ENCODE measurements around the gene UNC5C. TPM values are rescaled to one million over a fixed set of nuclear protein-coding genes. Genes with fewer than 3 reads are reported as not detected.

UNC5C gene
- total RNA-seq, 2 experiments from 2014 or later, result not detected

DNA sequence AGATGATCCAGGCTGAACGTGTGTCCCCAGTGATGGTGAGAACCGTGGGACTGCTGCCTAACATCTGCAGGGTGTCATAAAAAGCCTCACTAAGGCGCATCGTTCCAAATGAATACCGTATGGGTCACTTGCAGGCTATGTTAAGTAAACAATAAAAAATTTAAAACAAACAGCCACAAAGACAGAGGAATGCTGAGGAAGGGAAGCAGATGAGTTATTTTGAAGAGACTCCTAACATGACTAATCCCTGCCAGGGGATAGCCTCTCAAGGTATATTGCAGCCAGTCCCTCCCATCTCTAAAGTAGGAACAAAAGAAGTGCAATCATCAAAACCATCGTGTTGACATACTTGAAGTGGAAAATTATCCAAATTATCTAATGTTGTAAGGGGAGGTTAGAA, 83.8 kb downstream of the UNC5C start:
- ChIA-PET CTCF (no interaction called here), POLR2A (no interaction called here)
- Mint-ChIP-seq H3K4me1 (ENCODE audit: low read depth) (no peaks in the 10 kb centered on the region), H3K9me3 (no peaks in the 10 kb centered on the region), H3K27ac (no peak overlapping the region), H3K27me3 (no peaks in the 10 kb centered on the region), H3K36me3 (ENCODE audit: low read depth) (no peaks in the 10 kb centered on the region), H3K4me3 (no peak overlapping the region)
- H3K4me3 ChIP-seq (ENCODE audit: low read length), result no peak overlapping the region
- DNase-seq (no peak), ATAC-seq (ENCODE audit: poor library complexity) (no peak)
- H3K27ac ChIP-seq (ENCODE audit: low read depth in 1 of 2, low read length in 2 of 2), result no peak overlapping the region
- H3K27me3 ChIP-seq (ENCODE audit: control insufficient read depth in 1 of 2, insufficient read depth in 2 of 2, low read length in 2 of 2), result no peaks in the 10 kb centered on the region
- no peaks in the 10 kb centered on the region for H3K36me3 ChIP-seq (ENCODE audit: insufficient read depth, low read length)
- H3K4me1 ChIP-seq (ENCODE audit: insufficient read depth, low read length), result no peaks in the 10 kb centered on the region
- TF ChIP-seq, protein P1, sequence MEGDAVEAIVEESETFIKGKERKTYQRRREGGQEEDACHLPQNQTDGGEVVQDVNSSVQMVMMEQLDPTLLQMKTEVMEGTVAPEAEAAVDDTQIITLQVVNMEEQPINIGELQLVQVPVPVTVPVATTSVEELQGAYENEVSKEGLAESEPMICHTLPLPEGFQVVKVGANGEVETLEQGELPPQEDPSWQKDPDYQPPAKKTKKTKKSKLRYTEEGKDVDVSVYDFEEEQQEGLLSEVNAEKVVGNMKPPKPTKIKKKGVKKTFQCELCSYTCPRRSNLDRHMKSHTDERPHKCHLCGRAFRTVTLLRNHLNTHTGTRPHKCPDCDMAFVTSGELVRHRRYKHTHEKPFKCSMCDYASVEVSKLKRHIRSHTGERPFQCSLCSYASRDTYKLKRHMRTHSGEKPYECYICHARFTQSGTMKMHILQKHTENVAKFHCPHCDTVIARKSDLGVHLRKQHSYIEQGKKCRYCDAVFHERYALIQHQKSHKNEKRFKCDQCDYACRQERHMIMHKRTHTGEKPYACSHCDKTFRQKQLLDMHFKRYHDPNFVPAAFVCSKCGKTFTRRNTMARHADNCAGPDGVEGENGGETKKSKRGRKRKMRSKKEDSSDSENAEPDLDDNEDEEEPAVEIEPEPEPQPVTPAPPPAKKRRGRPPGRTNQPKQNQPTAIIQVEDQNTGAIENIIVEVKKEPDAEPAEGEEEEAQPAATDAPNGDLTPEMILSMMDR (IDR thresholded peaks at IDR 0.05), result no peak
- intact Hi-C loops (cut with DNase I, micrococcal nuclease), result no loop called here
- H3K9me3 ChIP-seq (ENCODE audit: control insufficient read depth in 1 of 2, insufficient read depth in 1 of 2, low read length in 2 of 2), result no peaks in the 10 kb centered on the region

DNA sequence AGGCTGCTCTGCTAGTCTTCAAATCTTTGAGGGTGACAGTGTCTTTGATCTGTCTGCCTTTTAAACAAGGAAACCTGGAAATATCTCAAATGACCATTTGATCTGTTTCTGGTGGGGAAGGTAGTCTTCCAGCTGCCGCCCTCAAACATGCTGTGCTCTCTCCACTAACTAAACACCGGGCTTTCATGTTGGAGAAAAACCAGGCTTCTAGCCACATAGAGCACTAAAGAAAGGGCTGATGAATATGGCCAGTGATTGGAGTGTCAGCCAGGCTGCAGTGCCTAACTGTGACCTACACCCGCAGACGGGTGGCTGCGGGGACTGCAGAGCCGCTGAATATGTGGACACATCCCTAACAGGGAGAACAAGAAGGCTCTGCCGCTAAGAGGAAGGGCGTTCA, 85.9 kb downstream of the UNC5C start:
- Histone ChIP-seq H3K4me1 (ENCODE audit: insufficient read depth, low read length) (no peaks in the 10 kb centered on the region), H3K4me3 (ENCODE audit: low read length) (no peak overlapping the region), H3K27ac (ENCODE audit: low read depth in 1 of 2, low read length in 2 of 2) (no peak overlapping the region), H3K27me3 (ENCODE audit: control insufficient read depth in 1 of 2, insufficient read depth in 2 of 2, low read length in 2 of 2) (no peaks in the 10 kb centered on the region), H3K9me3 (ENCODE audit: control insufficient read depth in 1 of 2, insufficient read depth in 1 of 2, low read length in 2 of 2) (no peaks in the 10 kb centered on the region), H3K36me3 (ENCODE audit: insufficient read depth, low read length) (no peaks in the 10 kb centered on the region)
- Mint-ChIP-seq H3K27me3 (no peaks in the 10 kb centered on the region), H3K36me3 (ENCODE audit: low read depth) (no peaks in the 10 kb centered on the region), H3K4me1 (ENCODE audit: low read depth) (no peaks in the 10 kb centered on the region), H3K4me3 (no peak overlapping the region), H3K27ac (no peak overlapping the region), H3K9me3 (no peaks in the 10 kb centered on the region)
- ChIA-PET POLR2A (no interaction called here), CTCF (no interaction called here)
- DNase-seq, result no peak
- intact Hi-C loops (cut with DNase I, micrococcal nuclease), result no loop called here
- TF ChIP-seq, protein P1 (IDR thresholded peaks at IDR 0.05), result no peak
- ATAC-seq (ENCODE audit: poor library complexity), result no peak

DNA sequence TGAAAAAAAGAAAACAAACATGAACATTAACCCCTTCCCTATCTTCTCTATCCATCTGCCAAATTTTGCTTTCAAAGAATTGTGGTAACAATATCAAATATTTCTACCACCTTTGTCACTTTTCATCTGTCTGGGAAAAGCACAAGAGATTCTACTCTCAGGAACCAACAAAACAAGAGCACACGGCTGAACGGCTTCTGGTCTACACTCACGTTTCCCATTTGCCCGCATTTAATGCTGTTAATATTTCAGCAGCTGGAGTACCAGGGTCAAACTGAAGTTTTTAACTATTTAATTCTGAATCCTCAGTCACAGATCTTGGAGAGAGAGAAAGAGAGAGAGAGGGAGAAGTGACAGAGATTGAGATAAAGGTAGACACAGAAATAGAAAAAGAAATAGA, 91.4 kb downstream of the UNC5C start:
- Mint-ChIP-seq H3K27ac (no peak overlapping the region), H3K36me3 (ENCODE audit: low read depth) (no peaks in the 10 kb centered on the region), H3K4me3 (no peak overlapping the region), H3K9me3 (no peaks in the 10 kb centered on the region), H3K27me3 (no peaks in the 10 kb centered on the region), H3K4me1 (ENCODE audit: low read depth) (no peaks in the 10 kb centered on the region)
- Histone ChIP-seq H3K4me1 (ENCODE audit: insufficient read depth, low read length) (no peaks in the 10 kb centered on the region), H3K27me3 (ENCODE audit: control insufficient read depth in 1 of 2, insufficient read depth in 2 of 2, low read length in 2 of 2) (no peaks in the 10 kb centered on the region), H3K27ac (ENCODE audit: low read depth in 1 of 2, low read length in 2 of 2) (no peak overlapping the region), H3K9me3 (ENCODE audit: control insufficient read depth in 1 of 2, insufficient read depth in 1 of 2, low read length in 2 of 2) (no peaks in the 10 kb centered on the region), H3K36me3 (ENCODE audit: insufficient read depth, low read length) (no peaks in the 10 kb centered on the region), H3K4me3 (ENCODE audit: low read length) (no peak overlapping the region)
- no peak for DNase-seq
- CTCF ChIA-PET, result no interaction called here
- TF ChIP-seq, protein P1 (IDR thresholded peaks at IDR 0.05), result no peak
- intact Hi-C loops (cut with DNase I, micrococcal nuclease), result no loop called here
- POLR2A ChIA-PET, result no interaction called here
- no peak for ATAC-seq (ENCODE audit: poor library complexity)
